ENCODE results near the gene KCNQ1. TPM values are rescaled to one million over a fixed set of nuclear protein-coding genes. Genes with fewer than 3 reads are reported as not detected.
"Not testable (repeated sequence)": the region's sequence is repeated elsewhere in the genome, so short reads cannot be mapped to it uniquely, and the experiment has no call there.

Gene KCNQ1
- total RNA-seq, 1 donor from 2014 or later = 52.9 TPM

DNA sequence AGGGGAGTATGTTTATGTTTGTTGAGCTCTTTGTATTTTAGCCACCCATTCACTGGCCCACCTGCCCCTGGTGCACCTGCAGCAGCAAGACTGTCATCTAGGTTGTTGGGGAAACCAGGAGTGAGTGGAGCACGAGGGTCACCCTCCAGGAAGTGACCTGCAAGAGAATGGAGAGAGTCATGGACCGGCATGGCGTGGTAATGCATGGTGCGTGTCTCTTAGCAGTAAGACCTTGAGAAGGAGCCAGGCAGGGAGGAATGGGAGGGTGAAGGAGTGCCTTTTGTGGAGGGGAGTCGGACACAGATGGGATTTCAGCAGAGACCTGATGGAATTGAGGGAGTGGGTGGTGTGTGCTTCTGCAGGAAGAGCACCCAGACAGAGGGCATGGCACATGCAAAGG lies 37.9 kb downstream of the KCNQ1 start:
- H3K27ac ChIP-seq = no peak overlapping the region
- H3K4me1 ChIP-seq = peaks cover 3% of the 10 kb centered on the region
- peaks cover 7% of the 10 kb centered on the region for H3K9me3 ChIP-seq
- H3K27me3 ChIP-seq = no peaks in the 10 kb centered on the region
- H3K36me3 ChIP-seq = no peaks in the 10 kb centered on the region
- DNase-seq (peak; percentile 25), ATAC-seq (no peak)
- H3K4me3 ChIP-seq = no peak overlapping the region
- TF ChIP-seq, protein P1, sequence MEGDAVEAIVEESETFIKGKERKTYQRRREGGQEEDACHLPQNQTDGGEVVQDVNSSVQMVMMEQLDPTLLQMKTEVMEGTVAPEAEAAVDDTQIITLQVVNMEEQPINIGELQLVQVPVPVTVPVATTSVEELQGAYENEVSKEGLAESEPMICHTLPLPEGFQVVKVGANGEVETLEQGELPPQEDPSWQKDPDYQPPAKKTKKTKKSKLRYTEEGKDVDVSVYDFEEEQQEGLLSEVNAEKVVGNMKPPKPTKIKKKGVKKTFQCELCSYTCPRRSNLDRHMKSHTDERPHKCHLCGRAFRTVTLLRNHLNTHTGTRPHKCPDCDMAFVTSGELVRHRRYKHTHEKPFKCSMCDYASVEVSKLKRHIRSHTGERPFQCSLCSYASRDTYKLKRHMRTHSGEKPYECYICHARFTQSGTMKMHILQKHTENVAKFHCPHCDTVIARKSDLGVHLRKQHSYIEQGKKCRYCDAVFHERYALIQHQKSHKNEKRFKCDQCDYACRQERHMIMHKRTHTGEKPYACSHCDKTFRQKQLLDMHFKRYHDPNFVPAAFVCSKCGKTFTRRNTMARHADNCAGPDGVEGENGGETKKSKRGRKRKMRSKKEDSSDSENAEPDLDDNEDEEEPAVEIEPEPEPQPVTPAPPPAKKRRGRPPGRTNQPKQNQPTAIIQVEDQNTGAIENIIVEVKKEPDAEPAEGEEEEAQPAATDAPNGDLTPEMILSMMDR (IDR thresholded peaks at IDR 0.05) = no peak
- intact Hi-C loops (cut with DNase I) = no loop called here

DNA sequence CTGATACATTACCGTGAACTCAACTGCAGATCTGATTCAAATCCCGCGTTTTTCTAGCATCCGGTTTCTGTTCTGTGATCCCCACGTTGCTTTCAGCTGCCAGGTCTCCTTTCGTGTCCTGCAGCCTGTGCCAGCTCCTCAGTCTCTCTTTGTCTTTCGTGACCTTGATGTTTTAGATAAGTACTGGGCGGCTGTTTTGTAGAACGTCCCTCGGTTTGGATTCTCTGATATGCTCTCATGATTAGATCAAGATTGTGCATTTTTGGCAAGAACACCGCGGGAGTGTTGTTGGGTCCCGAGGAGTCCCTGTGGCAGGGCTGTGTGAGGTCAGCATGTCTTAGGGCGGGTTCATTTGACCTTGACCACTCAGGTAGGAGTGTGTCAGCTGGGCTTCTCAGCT lies 38.6 kb downstream of the KCNQ1 start:
- peak; percentile 25 for DNase-seq
- Histone ChIP-seq H3K4me1 (peaks cover 3% of the 10 kb centered on the region), H3K4me3 (no peak overlapping the region), H3K27ac (no peak overlapping the region), H3K36me3 (no peaks in the 10 kb centered on the region), H3K9me3 (peaks cover 14% of the 10 kb centered on the region), H3K27me3 (no peaks in the 10 kb centered on the region)
- TF ChIP-seq, protein P1 (IDR thresholded peaks at IDR 0.05) = no peak
- ATAC-seq = no peak
- intact Hi-C loops (cut with DNase I) = no loop called here

DNA sequence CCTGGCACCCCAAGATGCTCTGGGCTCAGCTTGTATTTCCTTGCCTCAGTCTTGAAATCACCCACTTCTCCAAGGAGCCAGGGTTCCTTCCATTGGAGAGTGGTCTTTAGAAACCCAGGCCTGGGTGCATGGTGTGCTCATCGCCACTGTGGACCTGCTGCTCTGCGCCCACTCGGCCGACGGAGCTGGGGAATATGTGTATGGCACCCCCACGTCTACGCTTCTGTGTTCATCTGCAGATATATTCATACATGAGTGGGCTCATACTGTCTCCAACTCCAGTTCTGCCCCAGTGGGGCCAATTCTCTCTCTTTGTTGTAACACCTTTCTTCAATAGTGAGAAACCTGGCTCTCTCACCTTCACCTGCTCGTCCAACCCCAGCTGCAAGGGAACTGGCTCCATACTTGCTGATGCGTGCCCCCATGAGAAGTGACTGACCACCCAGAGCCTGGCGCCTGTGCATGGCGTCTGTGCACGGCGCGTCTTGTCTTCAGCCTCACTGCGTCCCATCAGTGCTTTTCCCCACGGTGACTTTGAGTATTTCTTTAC lies 39.8 kb downstream of the KCNQ1 start:
- DNase-seq = no peak
- TF ChIP-seq, protein P1 (IDR thresholded peaks at IDR 0.05) = no peak

DNA sequence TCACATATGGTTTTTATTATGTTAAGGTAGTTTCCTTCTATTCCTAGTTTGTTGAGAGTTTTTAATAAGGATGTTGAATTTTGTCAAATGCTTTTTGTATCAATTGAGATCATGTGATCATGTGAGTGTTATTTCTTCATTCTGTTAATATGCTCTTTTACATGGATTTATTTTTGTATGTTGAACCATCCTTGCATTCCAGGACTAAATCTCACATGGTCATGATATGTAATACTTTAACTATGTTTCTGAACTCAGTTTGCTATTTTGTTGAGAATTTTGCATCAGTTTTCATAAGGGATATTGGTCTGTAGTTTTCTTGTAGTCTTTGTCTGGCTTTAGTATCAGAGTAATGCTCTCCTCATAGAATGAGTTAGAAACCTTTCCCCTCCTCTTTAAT lies 43.2 kb downstream of the KCNQ1 start:
- H3K4me1 ChIP-seq = no peaks in the 10 kb centered on the region
- intact Hi-C loops (cut with DNase I) = no loop called here
- ATAC-seq (no peak), DNase-seq (no peak)
- H3K4me3 ChIP-seq = no peak overlapping the region
- H3K27me3 ChIP-seq = no peaks in the 10 kb centered on the region
- H3K36me3 ChIP-seq = no peaks in the 10 kb centered on the region
- TF ChIP-seq, protein P1 (IDR thresholded peaks at IDR 0.05) = no peak
- H3K27ac ChIP-seq = no peak overlapping the region
- peaks cover 17% of the 10 kb centered on the region for H3K9me3 ChIP-seq

More for the DNA sequence above, 39.8 kb downstream of the KCNQ1 start:
- no peak for ATAC-seq
- Histone ChIP-seq H3K27me3 (no peaks in the 10 kb centered on the region), H3K9me3 (peaks cover 17% of the 10 kb centered on the region), H3K36me3 (no peaks in the 10 kb centered on the region), H3K4me3 (no peak overlapping the region), H3K27ac (no peak overlapping the region), H3K4me1 (peaks cover 3% of the 10 kb centered on the region)
- intact Hi-C loops (cut with DNase I) = no loop called here

DNA sequence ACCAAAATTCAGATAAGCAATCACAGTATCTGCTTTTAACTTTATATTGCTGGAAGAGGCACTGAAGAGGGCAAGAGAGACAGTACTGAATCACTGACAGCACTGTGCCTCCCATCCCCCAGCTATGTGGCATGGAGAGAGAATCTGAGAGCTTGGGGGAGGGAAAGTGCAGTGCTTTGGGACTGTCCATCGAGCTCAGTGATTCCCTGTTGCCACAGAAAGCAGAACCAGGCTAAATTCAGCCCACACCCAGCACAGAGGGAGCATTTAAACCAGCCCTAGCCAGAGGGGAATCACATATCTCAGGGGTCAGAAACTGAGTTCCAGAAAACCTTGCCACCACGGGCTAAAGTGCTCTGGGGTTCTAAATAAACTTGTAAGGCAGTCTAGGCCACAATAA lies 44.3 kb downstream of the KCNQ1 start:
- intact Hi-C loops (cut with DNase I) = no loop called here
- ATAC-seq (no peak), DNase-seq (no peak)

DNA sequence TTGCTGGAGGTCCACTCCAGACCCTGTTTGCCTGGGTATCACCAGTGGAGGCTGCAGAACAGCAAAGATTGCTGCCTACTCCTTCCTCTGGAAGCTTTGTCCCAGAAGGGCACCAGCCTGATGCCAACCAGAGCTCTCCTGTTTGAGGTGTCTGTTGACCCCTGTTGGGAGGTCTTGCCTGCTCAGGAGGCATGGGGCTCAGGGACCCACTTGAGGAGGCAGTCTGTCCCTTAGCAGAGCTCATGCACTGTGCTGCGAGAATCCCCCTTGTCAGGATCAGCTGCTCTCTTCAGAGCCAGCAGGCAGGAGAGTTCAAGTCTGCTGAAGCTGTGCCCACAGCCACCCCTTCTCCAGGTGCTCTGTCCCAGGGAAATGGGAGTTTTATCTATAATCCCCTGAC lies 53.1 kb downstream of the KCNQ1 start:
- not testable (repeated sequence) for H3K27ac ChIP-seq, DNase-seq, ATAC-seq

More for the DNA sequence above, 44.3 kb downstream of the KCNQ1 start:
- TF ChIP-seq, protein P1 (IDR thresholded peaks at IDR 0.05) = no peak
- no peaks in the 10 kb centered on the region for H3K27me3 ChIP-seq
- H3K27ac ChIP-seq = no peak overlapping the region
- H3K36me3 ChIP-seq = no peaks in the 10 kb centered on the region
- H3K4me3 ChIP-seq = no peak overlapping the region
- H3K4me1 ChIP-seq = no peaks in the 10 kb centered on the region
- peaks cover 17% of the 10 kb centered on the region for H3K9me3 ChIP-seq

More for the DNA sequence above, 53.1 kb downstream of the KCNQ1 start:
- H3K4me3 ChIP-seq; H3K36me3 ChIP-seq; H3K27me3 ChIP-seq; intact Hi-C loops (cut with DNase I); H3K9me3 ChIP-seq; H3K4me1 ChIP-seq: not testable (repeated sequence)

All from upper lobe of right lung (tissue), 1 donor.